ENCODE measurements around the gene GUCY2C.

GUCY2C gene

GRCh38 chr12:14567351-14568162 is 128.8 kb downstream of the GUCY2C start, which contains the start of gene PLBD1:
PLBD1 (minus strand) TSS chr12:14567883; CDS start chr12:14567696, 187 bp downstream.
- no peak for DNase-seq (ENCODE audit: low read depth)

GRCh38 chr12:14564336-14564959 is 132.0 kb downstream of the GUCY2C start:
- DNase-seq (ENCODE audit: low read depth): no peak

DNA sequence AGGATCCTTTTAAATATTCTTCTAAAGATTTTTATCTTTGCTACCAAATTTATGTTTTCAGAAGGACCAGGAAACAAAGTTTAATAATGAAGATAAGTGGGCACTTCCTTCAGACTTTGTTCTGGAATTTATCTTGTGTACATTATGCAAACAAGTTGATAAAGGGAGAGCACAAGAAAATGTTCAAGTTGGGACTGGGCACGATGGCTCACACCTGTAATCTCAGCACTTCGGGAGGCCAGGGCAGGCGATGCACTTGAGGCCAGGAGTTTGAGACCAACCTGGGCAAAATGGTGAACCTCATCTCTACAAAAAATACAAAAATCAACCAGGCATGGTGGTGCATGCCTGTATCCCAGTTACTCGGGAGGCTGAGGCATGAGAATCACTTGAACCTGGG is 133.4 kb downstream of the GUCY2C start:
- no peak for DNase-seq (ENCODE audit: low read depth)

Measured in non-pigmented ciliary epithelial cell (primary cell).